ENCODE results near the gene NACA2.

GRCh38 chr17:61600621-61601020 is 9.6 kb upstream of the NACA2 start:
- TF ChIP-seq GATA3 (IDR thresholded peaks at IDR 0.05; ENCODE audit: low read depth, low read length): no peak
- no peak for TF ChIP-seq GATA2 (IDR thresholded peaks at IDR 0.05; ENCODE audit: low read depth, low read length)
